Raji (cell line): Measurements from ENCODE around the gene ZBTB7C.

Experiments used
- POLR2A ChIP-seq: IDR thresholded peaks from 2 replicates; pipeline ENCODE4 v1.6.1; 2011; ENCODE audit warnings: low read depth, low read length, control low read depth; ENCODE audit not compliant: insufficient read depth

Gene ZBTB7C

GRCh38 chr18:48166336-48166875 is 242.8 kb downstream of the ZBTB7C start:
- TF ChIP-seq POLR2A: no peak

GRCh38 chr18:48165111-48165866 is 243.9 kb downstream of the ZBTB7C start:
- TF ChIP-seq POLR2A: no peak

DNA sequence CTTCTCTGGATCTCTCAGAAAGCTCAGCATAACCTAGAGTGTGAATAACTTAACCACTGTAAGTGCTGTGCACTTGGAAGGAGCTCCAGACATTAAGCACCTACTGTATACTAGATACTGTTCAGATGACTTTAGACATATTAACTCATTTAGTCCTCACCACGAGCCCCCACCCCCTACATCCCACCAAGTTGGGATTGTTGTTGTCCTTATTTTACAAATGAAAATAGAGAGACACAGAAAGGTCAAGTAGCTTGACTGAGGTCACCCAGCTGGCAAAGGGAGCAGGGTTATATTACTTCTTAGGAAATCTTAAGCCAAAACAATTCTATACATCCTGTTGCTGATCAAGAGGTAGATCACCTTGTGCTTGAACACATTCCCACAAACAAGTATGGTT is 244.5 kb downstream of the ZBTB7C start:
- TF ChIP-seq POLR2A: no peak

DNA sequence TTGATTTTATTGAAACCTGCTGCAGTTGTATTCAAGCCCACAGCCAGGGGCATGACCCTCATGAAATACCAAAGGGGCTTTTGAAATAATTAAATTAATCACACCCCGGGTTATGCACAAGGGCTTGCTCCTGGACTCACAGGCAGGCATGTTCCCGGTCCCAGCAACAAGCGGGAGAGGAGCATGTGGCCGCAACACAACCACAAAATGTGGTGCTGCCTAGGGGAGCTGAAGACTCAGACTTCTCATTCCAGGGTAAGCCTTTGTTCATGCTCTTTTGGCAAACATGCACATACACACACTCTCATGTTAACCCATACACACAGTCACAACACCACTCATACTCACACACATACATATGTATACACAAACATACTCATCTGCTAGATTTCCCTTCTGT is 245.1 kb downstream of the ZBTB7C start:
- TF ChIP-seq POLR2A: no peak

- no peak for TF ChIP-seq POLR2A
Measured at GRCh38 chr18:48163738-48164115, 245.5 kb downstream of the ZBTB7C start.

- TF ChIP-seq POLR2A: no peak
Measured at GRCh38 chr18:48162956-48163737, 246.0 kb downstream of the ZBTB7C start.

- TF ChIP-seq POLR2A: no peak
Measured at GRCh38 chr18:48161911-48162698, 247.1 kb downstream of the ZBTB7C start.

- TF ChIP-seq POLR2A: no peak
Measured at GRCh38 chr18:48161191-48161910, 247.8 kb downstream of the ZBTB7C start.

- no peak for TF ChIP-seq POLR2A
Measured at GRCh38 chr18:48160622-48161021, 248.6 kb downstream of the ZBTB7C start.

- no peak for TF ChIP-seq POLR2A
Measured at GRCh38 chr18:48159816-48160215, 249.4 kb downstream of the ZBTB7C start.

- no peak for TF ChIP-seq POLR2A
Measured at GRCh38 chr18:48158721-48159120, 250.5 kb downstream of the ZBTB7C start.

DNA sequence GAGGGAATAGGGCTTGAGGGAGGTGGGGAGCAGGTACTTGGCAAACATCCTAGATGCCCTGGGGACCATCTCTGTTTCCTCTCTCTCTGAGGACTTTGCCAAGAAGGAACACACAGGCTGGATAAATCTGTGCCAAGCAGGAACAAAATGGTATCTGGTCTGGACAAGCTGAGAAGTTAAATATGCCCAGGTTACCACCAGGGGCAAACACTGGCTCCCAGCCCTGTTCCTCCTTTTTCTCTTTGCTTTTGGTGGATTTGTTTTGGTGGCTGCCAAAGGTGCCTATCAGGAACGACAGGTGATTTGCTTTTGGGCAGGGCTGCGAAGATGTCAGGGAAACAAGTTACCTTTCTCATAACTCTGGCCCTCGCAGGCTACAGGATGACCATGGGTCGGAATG is 251.2 kb downstream of the ZBTB7C start:
- no peak for TF ChIP-seq POLR2A

DNA sequence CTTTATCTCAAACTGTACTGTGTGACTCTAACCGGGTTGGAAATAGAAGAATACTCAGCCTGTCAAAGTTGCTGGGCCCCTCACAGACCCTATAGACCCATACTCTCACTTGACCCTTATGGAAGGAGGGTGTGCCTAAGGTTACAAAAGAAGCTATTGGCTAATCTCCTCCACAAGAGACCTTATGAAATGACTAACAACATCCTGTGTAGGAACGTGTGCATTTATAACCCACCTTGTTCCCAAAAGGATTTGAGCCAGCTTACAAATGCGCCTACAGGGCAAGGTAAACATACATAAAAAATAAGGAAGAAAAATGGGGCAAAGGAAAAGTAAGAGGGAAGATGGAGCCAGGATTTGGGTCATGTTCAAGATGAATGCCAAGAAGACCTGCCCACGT is 253.3 kb downstream of the ZBTB7C start:
- TF ChIP-seq POLR2A: no peak

GRCh38 chr18:48154828-48155227 is 254.4 kb downstream of the ZBTB7C start:
- TF ChIP-seq POLR2A: no peak
